Activated CD4-positive, alpha-beta T cell treated with anti-CD3 and anti-CD28 coated beads, Interleukin-2, amount 10 ng/mL, durations not matched to agents 7 days and 5 days (primary cell): ENCODE results near the gene LATS2. TPM values are rescaled to one million over a fixed set of nuclear protein-coding genes. Genes with fewer than 3 reads are reported as not detected.
"Not testable (repeated sequence)": the region's sequence is repeated elsewhere in the genome, so short reads cannot be mapped to it uniquely, and the experiment has no call there.

Experiments used
- CTCF ChIA-PET: fragments of 350-600 bp; sonication (Branson Sonifier 250); formaldehyde crosslinking; loops from one replicate; lab custom pipeline; 2021; ENCODE audit warnings: antibody characterized with exemption; lab: Charles Lee
- POLR2A ChIA-PET: fragments of 350-600 bp; sonication (Branson Sonifier 250); formaldehyde crosslinking; loops from one replicate; lab custom pipeline; 2021; ENCODE audit warnings: antibody characterized with exemption; lab: Charles Lee
- DNase-seq: peaks from one replicate; pipeline ENCODE4 v3.0.0-alpha.2; 2020
- H3K27ac Mint-ChIP-seq: one replicate; pipeline ENCODE4 v1.8.0; 2021; ENCODE audit warnings: mild to moderate bottlenecking, moderate library complexity, mixed read lengths
- H3K27me3 Mint-ChIP-seq: one replicate; pipeline ENCODE4 v1.8.0; 2021; ENCODE audit warnings: mixed read lengths
- H3K36me3 Mint-ChIP-seq: one replicate; pipeline ENCODE4 v1.8.0; 2021; ENCODE audit warnings: low read depth, mixed read lengths
- H3K4me1 Mint-ChIP-seq: one replicate; pipeline ENCODE4 v1.8.0; 2021; ENCODE audit warnings: mixed read lengths
- H3K4me3 Mint-ChIP-seq: one replicate; pipeline ENCODE4 v1.8.0; 2021; ENCODE audit warnings: mild to moderate bottlenecking, moderate library complexity, mixed read lengths
- H3K9me3 Mint-ChIP-seq: one replicate; pipeline ENCODE4 v1.8.0; 2021; ENCODE audit warnings: mixed read lengths
- total RNA-seq, 2 experiments: library from RNA; stranded (reverse); gene quantifications; one replicate each; pipeline ENCODE4 v1.2.3, GENCODE V29; 2021

LATS2 gene
- total RNA-seq, 2 experiments from 2014 or later: 3.1 to 3.2 TPM

GRCh38 chr13:20972731-20973130 is 88.7 kb downstream of the LATS2 start:
- H3K4me3 Mint-ChIP-seq: no peak overlapping the region
- CTCF ChIA-PET: interaction anchor here (0.9 kb wide), 1 partner anchor 220 kb away, joined by 3 read pairs; no protein-coding TSS in a partner anchor
- peaks cover 13% of the 10 kb centered on the region for H3K4me1 Mint-ChIP-seq
- POLR2A ChIA-PET: no interaction called here
- H3K27ac Mint-ChIP-seq: no peak overlapping the region
- H3K27me3 Mint-ChIP-seq: no peaks in the 10 kb centered on the region
- no peaks in the 10 kb centered on the region for H3K9me3 Mint-ChIP-seq
- H3K36me3 Mint-ChIP-seq: no peaks in the 10 kb centered on the region
- DNase-seq: no peak

GRCh38 chr13:20969182-20969581 is 92.2 kb downstream of the LATS2 start:
- no peak overlapping the region for H3K27ac Mint-ChIP-seq
- no peaks in the 10 kb centered on the region for H3K36me3 Mint-ChIP-seq
- H3K4me1 Mint-ChIP-seq: peaks cover 11% of the 10 kb centered on the region

GRCh38 chr13:20968745-20969144 is 92.6 kb downstream of the LATS2 start:
- Mint-ChIP-seq H3K4me1 (peaks cover 11% of the 10 kb centered on the region), H3K36me3 (no peaks in the 10 kb centered on the region), H3K27ac (no peak overlapping the region), H3K27me3 (peaks cover 6% of the 10 kb centered on the region), H3K9me3 (no peaks in the 10 kb centered on the region), H3K4me3 (no peak overlapping the region)
- CTCF ChIA-PET: interaction anchor here (1.1 kb wide), 1 partner anchor 120 kb away, joined by 3 read pairs; no protein-coding TSS in a partner anchor
- no peak for DNase-seq
- POLR2A ChIA-PET: no interaction called here

More at GRCh38 chr13:20969182-20969581, 92.2 kb downstream of the LATS2 start:
- Mint-ChIP-seq H3K4me3 (no peak overlapping the region), H3K9me3 (no peaks in the 10 kb centered on the region), H3K27me3 (peaks cover 2% of the 10 kb centered on the region)
- no peak for DNase-seq
- ChIA-PET CTCF (no interaction called here), POLR2A (no interaction called here)

GRCh38 chr13:20967340-20967739 is 94.0 kb downstream of the LATS2 start:
- Mint-ChIP-seq H3K27ac (no peak overlapping the region), H3K9me3 (no peaks in the 10 kb centered on the region), H3K27me3 (peaks cover 8% of the 10 kb centered on the region), H3K4me3 (no peak overlapping the region), H3K4me1 (peaks cover 11% of the 10 kb centered on the region), H3K36me3 (no peaks in the 10 kb centered on the region)
- CTCF ChIA-PET: no interaction called here
- POLR2A ChIA-PET: no interaction called here
- no peak for DNase-seq

DNA sequence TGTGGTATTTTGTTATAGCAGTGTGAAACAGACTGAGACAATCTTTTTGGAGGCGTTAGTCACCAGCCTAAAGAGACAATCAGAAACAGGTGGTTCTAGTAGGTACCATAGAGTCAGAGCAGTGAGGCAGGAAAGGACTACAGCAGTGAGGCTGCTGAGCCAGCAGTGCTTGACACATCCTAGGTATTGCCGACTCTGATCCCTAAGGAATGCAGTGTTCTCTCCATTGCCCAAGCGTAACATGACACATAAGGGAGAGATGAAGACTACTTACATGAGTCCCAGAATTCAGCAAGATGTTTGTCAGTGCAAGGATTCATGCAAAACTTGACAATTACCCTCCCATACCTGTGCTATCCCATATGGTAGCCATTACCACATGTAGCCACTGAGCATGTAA is 96.5 kb downstream of the LATS2 start:
- H3K36me3 Mint-ChIP-seq: no peaks in the 10 kb centered on the region
- no peak overlapping the region for H3K27ac Mint-ChIP-seq
- ChIA-PET POLR2A (no interaction called here), CTCF (no interaction called here)
- H3K27me3 Mint-ChIP-seq: peaks cover 18% of the 10 kb centered on the region
- no peak overlapping the region for H3K4me3 Mint-ChIP-seq
- H3K4me1 Mint-ChIP-seq: peaks cover 11% of the 10 kb centered on the region
- DNase-seq: no peak
- H3K9me3 Mint-ChIP-seq: no peaks in the 10 kb centered on the region

GRCh38 chr13:20961663-20962062 is 99.7 kb downstream of the LATS2 start:
- DNase-seq, H3K9me3 Mint-ChIP-seq, CTCF ChIA-PET, H3K4me1 Mint-ChIP-seq, H3K27ac Mint-ChIP-seq, H3K36me3 Mint-ChIP-seq, H3K4me3 Mint-ChIP-seq, POLR2A ChIA-PET: not testable (repeated sequence)
- peaks cover 18% of the 10 kb centered on the region for H3K27me3 Mint-ChIP-seq

- H3K4me1 Mint-ChIP-seq: no peaks in the 10 kb centered on the region
- no peaks in the 10 kb centered on the region for H3K36me3 Mint-ChIP-seq
- peaks cover 18% of the 10 kb centered on the region for H3K27me3 Mint-ChIP-seq
- no peak overlapping the region for H3K27ac Mint-ChIP-seq
- no peak overlapping the region for H3K4me3 Mint-ChIP-seq
- POLR2A ChIA-PET: no interaction called here
- H3K9me3 Mint-ChIP-seq: no peaks in the 10 kb centered on the region
- CTCF ChIA-PET: no interaction called here
- no peak for DNase-seq
Observed at GRCh38 chr13:20960663-20961309, 100.6 kb downstream of the LATS2 start.

DNA sequence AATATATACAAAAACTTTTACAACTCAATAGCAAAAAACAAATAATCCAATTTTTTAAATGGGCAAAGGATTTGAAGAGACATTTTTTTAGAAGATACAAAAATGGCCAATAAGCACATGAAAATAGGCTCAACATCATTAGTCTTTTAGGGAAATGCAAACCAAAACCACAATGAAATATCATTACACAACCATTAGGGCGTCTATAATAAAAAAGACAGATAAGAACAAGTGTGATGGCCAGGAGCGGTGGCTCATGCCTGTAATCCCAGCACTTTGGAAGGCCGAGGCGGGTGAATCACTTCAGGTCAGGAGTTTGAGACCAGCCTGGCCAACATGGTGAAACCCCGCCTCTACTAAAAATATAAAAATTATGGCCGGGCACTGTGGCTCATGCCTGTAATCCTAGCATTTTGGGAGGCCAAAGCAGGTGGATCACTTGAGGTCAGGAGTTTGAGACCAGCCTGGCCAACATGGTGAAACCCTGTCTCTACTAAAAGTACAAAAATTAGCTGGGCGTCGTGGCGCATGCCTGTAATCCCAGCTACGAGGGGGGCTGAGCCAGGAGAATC is 104.3 kb downstream of the LATS2 start:
- H3K9me3 Mint-ChIP-seq, CTCF ChIA-PET: not testable (repeated sequence)
- H3K27me3 Mint-ChIP-seq: peaks cover 15% of the 10 kb centered on the region

DNA sequence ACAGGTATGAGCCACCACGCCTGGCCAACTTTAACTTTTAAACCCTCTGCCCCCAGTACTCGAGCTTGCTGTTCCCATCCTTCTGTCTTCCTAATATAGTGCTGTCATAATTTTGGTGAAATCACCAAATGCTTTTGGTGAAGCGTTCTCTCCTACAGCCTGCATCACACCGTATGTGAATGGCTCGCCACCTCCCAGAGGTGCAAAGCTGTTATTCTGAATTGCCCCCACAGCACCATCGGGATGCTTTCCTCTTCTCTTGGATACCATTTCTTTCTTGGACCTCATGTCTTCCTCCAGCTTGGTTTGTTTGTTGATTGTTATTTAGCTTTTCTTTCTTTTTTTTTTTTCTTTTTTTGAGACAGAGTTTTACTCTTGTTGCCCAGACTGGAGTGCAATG is 105.9 kb downstream of the LATS2 start:
- no peak for DNase-seq
- H3K36me3 Mint-ChIP-seq: no peaks in the 10 kb centered on the region
- H3K4me1 Mint-ChIP-seq: peaks cover 1% of the 10 kb centered on the region
- H3K27me3 Mint-ChIP-seq: peaks cover 7% of the 10 kb centered on the region
- H3K4me3 Mint-ChIP-seq: no peak overlapping the region
- CTCF ChIA-PET: no interaction called here
- POLR2A ChIA-PET: no interaction called here
- no peak overlapping the region for H3K27ac Mint-ChIP-seq
- no peaks in the 10 kb centered on the region for H3K9me3 Mint-ChIP-seq

More for the DNA sequence above, 104.3 kb downstream of the LATS2 start:
- DNase-seq, H3K36me3 Mint-ChIP-seq, H3K27ac Mint-ChIP-seq, H3K4me3 Mint-ChIP-seq, H3K4me1 Mint-ChIP-seq, POLR2A ChIA-PET: not testable (repeated sequence)

GRCh38 chr13:20953245-20953931 is 108.0 kb downstream of the LATS2 start:
- POLR2A ChIA-PET: no interaction called here
- no peak for DNase-seq
- Mint-ChIP-seq H3K36me3 (no peaks in the 10 kb centered on the region), H3K4me3 (no peak overlapping the region), H3K27ac (no peak overlapping the region), H3K9me3 (peaks cover 3% of the 10 kb centered on the region), H3K4me1 (peaks cover 3% of the 10 kb centered on the region), H3K27me3 (peaks cover 13% of the 10 kb centered on the region)
- CTCF ChIA-PET: no interaction called here

DNA sequence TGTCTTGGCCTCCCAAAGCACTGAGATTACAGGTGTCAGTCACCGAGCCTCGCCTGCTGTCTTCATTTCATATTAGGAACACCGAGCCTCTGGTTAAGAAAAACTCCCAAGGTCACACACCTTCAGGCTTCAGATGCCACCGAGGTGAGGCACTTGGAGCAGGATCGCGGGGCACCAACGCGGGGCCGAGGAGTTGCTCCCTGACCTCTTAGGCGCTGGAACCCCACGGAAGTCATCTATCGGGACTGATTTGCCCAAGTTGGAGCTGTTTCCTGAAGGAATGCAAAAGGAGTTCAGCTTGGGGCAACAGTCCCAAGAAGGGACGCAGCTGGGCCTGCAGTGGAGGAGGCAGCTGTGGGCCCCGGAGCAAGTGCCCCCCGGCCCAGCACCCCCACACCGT is 108.5 kb downstream of the LATS2 start:
- ChIA-PET POLR2A (no interaction called here), CTCF (no interaction called here)
- H3K4me1 Mint-ChIP-seq: peaks cover 3% of the 10 kb centered on the region
- peaks cover 17% of the 10 kb centered on the region for H3K27me3 Mint-ChIP-seq
- H3K4me3 Mint-ChIP-seq: no peak overlapping the region
- peaks cover 3% of the 10 kb centered on the region for H3K9me3 Mint-ChIP-seq
- no peaks in the 10 kb centered on the region for H3K36me3 Mint-ChIP-seq
- H3K27ac Mint-ChIP-seq: no peak overlapping the region
- DNase-seq: no peak

DNA sequence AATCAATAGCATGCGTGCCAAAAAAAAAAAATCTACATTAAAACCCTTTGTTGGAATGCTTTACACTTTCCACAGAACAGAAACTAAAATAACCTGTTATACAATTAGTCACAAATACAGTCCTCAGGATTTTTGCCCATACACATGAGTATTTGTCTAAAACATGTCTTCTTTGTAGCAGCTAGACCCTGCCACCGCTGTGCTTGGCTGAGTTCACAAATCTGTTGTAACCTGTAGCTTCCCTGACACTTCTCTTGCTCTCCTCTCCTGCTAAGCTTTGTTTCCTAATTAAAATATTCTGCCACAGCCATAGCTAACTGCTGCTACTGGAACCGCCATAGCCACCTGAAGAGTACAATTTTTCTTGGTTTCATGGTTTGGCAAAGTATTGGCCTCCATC is 113.4 kb downstream of the LATS2 start:
- CTCF ChIA-PET, H3K27ac Mint-ChIP-seq: not testable (repeated sequence)
- peaks cover 47% of the 10 kb centered on the region for H3K27me3 Mint-ChIP-seq

GRCh38 chr13:20945952-20946383 is 115.4 kb downstream of the LATS2 start:
- peaks cover 49% of the 10 kb centered on the region for H3K27me3 Mint-ChIP-seq
- POLR2A ChIA-PET: no interaction called here
- H3K9me3 Mint-ChIP-seq: peaks cover 3% of the 10 kb centered on the region
- no peaks in the 10 kb centered on the region for H3K36me3 Mint-ChIP-seq
- H3K4me3 Mint-ChIP-seq: peak overlapping the region; percentile 35
- H3K27ac Mint-ChIP-seq: no peak overlapping the region
- CTCF ChIA-PET: interaction anchor here (0.8 kb wide), 1 partner anchor 22 kb away, joined by 4 read pairs; no protein-coding TSS in a partner anchor
- peaks cover 13% of the 10 kb centered on the region for H3K4me1 Mint-ChIP-seq
- DNase-seq: peak; percentile 8

More for the DNA sequence above, 113.4 kb downstream of the LATS2 start:
- DNase-seq, H3K36me3 Mint-ChIP-seq, H3K9me3 Mint-ChIP-seq, H3K4me3 Mint-ChIP-seq, POLR2A ChIA-PET: not testable (repeated sequence)
- H3K4me1 Mint-ChIP-seq: peaks cover 13% of the 10 kb centered on the region
